ENCODE data around the gene ZNF597.
"Not testable (repeated sequence)": the region's sequence is repeated elsewhere in the genome, so short reads cannot be mapped to it uniquely, and the experiment has no call there.

ZNF597 gene

DNA sequence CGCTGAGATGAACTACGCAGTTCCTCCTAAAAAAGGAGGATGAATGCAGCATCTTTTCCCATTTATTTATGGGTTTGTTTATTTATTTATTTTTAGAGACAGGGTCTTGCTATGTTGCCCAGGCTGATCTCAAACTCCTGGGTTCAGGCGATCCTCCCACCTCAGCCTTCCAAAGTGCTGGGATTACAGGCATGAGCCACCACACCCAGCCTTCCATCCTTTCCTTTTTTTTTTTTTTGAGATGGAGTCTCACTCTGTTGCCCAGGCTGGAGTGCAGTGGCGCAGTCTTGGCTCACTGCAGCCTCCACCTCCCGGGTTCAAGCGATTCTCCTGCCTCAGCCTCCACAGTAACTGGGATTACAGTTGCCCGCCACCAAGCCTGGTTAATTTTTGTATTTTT is 31.6 kb upstream of the ZNF597 start:
- not testable (repeated sequence) for DNase-seq

DNA sequence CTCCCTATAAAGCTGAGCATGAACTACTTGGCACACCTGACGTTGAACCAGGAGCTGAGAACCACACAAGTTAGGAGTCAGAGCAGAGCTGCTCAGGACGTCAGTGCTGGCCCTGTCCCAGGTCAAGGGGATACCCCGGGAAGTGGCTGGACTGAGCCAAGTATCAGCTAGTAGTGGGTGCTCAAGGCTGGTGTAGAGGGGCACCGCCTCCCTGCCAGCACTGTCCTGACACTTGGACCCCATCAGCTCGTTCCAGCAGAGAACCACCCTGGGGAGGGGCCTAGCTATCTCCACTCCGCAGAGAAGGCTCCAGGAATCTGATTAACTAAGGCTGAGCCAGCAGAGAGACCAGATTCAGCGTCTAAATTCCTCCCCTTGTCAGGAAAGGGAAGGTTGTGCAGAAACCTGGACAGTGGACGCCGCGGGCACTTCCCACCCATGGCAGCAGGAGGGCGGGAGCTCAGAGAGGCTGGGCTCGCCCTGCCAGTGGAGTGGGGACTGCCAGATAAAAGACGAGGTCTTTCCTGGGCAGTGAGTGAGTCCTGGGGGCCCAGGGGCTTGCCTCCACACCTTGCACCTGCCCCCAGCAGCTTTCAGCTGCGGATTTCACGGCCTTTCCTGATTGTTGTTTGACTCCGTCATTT is 31.0 kb upstream of the ZNF597 start:
- DNase-seq, result no peak

DNA sequence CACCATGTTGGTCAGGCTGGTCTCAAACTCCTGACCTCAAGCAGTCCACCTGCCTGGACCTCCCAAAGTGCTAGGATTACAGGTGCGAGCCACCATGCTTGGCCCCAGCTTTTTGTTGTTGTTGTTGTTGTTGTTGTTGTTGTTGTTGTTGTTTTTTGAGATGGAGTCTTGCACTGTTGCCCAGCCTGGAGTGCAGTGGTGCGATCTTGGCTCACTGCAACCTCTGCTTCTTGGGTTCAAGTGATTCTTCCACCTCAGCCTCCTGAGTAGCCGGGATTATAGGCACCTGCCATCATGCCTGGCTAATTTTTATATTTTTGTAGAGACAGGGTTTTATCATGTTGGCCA is 30.3 kb upstream of the ZNF597 start:
- not testable (repeated sequence) for DNase-seq

DNA sequence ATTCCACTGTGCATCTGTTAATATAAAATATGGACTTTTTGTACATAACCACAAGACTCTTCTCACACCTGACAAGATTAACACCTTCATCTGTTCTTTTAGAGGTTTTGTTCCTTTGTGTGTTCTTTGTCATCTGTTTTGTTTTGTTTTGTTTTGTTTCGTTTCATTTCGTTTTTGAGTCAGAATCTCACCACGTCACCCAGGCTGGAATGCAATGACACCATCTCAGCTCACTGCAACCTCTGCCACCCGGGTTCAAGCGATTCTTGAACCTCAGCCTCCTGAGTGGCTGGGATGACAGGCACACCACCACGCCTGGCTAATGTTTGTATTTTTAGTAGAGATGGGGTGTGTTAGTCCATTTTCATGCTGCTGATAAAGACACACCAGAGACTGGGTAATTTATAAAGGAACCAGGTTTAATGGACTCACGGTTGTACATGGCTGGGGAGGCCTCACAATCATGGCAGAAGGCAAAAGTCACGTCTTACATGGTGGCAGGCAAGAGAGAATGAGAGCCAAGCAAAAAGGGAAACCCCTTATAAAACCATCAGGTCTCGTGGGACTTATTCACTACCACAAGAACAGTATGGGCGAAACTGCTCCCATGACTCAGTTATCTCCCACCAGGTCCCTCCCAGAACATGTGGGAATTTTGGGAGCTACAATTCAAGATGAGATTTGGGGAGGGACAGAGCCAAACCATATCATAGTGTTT is 29.7 kb upstream of the ZNF597 start:
- DNase-seq, result no peak

DNA sequence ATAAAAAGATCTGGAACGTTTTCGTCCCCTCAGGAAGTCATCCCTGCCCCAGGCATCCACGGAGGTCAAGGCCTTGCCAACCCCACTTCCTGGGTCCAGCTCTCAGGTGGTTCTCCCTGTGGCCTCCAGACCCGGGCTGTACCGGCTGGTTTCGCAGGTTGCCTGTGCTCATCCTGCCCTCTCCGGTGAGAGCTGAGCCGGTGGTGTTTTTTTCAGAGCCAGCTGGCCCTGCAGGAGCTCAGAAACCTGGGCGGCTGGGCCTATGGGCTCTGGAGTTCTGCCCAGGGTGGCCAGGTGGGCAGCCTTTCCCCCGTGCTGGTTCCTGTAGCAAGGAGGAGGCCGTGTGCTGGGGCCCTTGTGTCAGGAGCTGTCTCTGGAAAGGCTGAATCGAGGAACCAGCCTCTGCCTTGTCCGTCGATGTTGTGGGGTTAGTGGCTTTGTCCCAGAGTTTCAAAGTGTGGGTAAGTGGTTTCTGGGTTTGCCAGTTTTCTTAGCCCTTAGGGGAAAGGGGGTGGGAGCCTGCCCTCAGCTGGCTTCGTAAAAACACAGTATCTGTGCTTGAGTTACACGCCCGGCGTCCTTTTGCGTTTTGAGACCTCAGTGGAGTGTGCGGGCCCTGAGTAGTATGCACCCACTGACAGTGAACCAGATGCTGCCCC is 28.3 kb upstream of the ZNF597 start:
- no peak for DNase-seq

DNA sequence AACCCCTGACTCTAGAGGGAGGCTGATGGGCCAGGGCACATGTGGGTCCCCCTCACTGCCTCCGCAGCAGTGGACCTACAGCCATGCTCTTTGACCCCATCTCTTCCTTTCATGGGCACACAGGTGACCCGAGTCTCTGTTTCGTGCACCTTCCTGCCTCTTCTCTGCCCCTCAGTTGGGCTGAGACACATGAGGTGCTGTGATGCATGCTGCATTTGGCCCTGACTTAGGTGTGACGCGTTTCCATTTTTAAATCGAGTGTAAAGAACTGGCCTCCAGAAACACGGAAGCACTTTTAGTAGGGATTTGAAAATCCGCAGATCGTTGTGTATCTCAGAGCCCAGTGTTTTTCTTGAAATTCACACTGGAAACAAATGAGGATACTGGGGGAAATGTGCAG is 27.4 kb upstream of the ZNF597 start:
- DNase-seq, result no peak

DNA sequence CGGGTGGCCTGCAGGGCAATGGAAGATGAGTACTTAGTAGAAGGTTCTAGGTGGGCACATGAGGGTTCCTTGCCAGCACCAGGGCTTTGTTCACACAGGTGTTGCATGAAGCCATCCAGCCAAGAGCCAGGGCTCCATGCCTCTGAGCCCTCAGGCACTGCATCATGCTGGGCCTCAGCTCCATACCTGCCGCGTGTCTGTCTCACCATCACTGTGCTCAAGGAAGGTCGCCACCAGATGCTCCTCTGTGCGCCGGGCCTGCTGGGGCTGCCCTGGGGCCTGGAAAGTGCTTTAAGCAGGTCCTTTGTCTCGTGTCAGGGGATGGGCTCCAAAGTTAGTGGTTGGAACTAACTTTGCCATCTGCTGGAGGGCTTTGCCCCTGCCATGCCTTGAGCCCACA is 26.4 kb upstream of the ZNF597 start:
- DNase-seq, result no peak

DNA sequence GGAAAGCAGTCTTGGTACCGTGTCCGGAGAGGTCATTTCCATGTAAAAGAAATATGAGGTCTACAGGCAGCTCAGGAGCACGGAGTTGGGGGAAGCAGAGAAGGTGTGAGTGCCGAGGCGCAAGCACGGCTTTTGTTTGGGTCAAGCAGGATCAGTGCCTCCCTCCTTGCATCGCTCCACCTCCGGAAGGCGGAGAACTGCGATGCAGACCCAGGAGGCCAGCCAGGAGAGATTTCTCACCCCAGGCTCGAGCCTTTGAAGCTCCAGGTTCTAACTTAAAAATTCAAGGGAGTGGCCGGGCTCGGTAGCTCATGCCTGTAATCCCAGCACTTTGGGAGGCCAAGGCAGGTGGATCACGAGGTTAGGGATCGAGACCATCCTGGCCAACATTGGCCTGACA is 25.2 kb upstream of the ZNF597 start:
- no peak for DNase-seq

DNA sequence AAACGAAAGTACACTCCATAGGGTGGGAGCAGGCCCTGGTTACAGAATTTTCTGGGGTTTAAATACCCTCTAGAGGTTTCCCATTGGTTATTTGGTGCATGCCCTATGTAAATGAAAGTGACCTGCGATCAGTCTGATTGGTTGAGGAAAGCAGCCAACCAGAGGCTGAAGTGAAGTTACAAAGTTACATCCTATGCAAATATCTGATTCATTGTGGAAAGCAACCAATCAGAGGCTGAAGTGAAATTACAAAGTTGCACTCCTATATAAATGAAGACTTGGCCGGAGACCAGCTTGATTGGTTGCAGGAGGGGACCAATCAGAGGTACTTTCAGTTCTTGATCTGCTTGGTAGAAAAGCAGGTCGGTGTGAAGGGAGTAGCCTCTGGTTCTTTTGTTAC is 24.6 kb upstream of the ZNF597 start:
- DNase-seq, result no peak

DNA sequence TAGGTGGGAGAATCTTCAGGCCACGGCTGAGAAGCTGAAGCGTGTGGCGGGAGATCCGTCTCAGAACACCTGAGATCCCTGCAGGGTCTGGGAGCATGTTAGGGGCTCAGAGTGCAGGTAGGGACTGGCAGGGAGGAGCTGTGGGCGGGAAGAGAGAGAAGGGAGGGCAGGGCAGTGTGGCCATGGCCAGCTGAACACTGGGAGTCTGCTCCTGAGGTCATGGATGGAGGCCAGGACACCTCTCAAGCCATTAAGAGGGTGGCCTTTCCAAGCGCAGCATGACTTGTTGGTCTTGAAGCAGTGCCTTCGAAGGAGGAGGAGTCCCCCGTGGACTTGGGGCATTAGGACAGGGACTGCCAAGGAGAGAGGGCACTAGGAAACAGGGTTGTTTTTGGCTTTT is 23.9 kb upstream of the ZNF597 start:
- no peak for DNase-seq

DNA sequence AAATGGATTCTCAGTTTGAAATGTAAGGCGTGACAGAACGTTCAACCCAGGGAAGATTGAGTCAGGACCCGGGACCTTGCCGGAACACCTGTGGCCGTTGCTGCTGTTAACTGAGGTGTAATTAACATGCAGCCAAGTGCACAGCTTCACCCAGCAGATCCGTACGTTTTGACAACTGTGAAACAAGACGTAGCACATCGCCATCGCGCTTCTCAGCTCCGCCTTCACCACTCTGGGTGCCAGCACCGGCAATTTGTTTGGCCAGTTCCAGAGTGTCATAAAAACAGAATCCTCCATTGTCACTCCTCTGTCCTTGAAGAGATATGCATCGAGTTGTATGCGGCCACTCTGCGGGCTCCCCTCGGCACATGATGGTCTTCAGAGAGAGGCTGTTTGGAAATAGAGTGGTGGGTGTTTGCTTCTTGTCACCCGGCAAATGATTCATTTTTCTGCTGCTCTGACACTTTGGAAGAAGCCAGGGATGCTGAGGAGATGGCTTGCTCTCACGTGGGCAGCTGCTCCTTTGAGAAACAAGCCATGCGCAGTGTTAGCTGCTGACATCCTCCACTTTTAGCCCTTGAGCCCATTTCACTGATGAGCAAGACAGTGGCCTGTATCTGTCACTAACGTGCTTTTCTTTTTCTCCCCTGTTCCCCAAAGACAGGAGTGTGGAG is 22.7 kb upstream of the ZNF597 start:
- DNase-seq, result no peak

DNA sequence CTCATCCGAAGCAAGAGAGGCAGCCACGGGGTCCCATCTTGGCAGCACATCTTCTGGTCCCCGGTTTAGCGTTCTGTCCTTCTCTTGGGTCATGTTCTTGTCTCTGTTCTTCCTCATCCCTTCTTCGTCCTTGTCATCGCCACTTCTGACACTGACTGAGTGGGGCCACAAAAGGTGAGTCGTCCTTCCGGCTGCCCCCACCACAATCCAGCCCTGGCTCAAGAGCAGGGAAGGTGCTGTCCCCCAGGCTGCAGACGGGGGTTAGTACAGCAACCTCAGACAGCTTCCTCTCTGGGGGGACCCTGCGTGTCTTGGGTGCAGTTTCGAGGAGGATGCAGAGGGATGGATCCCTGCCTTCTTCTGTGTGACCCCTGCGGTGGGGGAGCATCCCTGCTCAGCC is 22.0 kb upstream of the ZNF597 start:
- no peak for DNase-seq

DNA sequence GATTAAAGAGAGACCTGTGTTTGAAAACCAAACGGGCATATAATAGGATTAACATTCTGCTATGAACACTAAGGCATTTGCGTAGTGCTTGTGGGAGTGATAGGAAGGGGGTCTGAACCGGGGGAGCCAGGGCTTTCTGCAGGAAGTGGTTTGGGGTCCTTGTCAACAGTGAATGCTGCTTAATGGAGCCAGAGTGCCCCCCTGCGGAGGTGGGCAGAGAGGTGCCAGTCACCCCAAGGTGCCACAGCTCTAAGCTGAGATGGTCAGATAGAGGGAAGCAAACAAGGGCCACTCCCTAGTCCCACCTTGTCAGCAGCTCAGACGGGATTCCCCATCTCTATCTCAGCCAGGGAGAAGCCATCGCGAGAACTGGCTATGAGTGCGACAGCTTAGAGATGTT is 17.8 kb upstream of the ZNF597 start:
- DNase-seq, result no peak

DNA sequence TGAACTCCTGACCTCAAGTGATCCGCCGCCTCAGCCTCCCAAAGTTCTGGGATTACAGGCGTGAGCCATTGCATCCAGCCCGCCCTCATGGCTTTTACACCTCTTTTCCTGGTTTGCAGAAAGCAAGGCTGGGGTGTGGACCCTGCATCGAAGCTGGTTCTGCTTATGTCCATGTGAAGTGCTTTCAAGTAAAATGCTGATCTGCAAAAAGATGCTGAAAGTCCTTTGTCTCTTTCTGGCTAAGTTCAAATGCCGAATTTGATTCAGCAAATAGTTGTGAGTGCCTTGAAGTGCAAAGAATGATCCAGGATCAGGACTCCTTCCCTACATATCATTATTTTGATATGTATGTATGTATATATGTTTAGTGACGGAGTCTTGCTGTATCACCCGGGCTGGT is 17.3 kb upstream of the ZNF597 start:
- no peak for DNase-seq

DNA sequence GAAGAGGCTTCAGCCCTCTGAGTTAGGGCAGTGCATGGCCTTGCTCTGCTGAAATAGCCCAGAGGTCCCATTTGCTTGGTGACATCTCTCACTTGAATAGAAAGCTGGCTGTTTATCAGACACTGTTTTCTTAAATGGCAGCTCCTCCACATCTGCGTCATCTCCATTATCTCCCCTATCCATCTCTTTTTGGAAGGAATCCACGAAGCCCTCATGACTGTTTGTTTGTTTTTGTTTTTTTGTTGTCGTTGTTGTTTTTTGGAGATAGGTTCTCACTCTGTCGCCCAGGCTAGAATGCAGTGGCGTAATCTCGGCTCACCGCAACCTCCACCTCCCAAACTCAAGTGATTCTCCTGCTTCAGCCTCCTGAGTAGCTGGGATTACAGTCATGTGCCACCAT is 16.8 kb upstream of the ZNF597 start:
- DNase-seq, result no peak

DNA sequence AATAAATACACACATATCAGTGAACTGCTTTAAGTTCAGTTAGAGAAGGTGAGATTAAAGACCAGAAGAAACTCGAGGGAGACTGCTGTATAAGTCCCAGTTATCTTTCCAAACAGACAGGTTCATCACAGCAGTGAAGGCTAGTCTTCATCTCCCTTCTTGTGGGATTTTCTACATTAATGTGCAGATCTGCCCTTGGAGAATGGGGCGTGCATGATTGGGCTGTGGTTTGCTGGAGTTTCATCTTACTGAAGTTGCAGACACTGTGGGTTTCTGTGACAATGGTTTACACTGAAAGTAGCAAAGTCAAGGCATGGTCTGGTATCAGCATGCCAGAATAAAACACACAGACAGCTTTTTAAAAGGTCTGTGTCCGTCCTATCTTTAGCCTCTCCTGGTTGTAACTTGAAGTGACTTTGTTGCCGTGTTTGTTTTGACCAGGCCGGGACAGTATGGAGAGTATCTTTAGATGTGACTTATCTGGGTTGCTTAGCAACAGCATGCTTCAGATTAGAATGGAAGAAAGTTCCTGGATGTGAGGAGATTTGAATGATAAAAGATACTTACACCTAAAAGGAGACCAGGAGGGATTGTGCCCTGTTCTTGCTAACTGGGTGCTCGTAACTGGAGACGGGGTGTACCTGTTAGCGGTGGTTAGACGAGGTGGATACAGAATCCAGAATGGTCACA is 16.2 kb upstream of the ZNF597 start:
- DNase-seq, result no peak

DNA sequence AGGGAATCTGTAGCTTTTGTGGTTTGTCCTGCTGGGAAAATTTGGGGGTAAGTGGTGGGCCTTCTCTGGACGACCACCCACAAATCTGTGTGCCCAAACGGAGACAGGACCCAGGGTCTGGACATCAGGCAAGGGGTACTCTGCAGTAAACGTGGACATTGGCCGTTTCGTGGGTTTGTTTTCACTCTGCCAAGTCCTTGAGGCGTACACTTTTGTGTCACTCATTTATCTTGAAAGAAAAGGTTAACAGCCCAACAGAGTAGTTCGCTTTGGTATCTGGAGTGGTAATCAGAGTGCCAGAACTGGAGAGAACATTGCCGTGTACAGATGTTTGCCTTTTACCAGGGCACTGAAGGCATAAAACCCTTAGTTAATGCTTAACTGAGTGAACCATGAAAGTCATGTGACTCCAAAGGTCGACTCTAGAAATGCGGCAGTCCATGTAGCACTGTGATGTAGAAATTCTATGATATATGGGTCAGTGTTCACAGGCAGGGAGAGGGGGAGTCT is 15.6 kb upstream of the ZNF597 start:
- DNase-seq, result no peak

DNA sequence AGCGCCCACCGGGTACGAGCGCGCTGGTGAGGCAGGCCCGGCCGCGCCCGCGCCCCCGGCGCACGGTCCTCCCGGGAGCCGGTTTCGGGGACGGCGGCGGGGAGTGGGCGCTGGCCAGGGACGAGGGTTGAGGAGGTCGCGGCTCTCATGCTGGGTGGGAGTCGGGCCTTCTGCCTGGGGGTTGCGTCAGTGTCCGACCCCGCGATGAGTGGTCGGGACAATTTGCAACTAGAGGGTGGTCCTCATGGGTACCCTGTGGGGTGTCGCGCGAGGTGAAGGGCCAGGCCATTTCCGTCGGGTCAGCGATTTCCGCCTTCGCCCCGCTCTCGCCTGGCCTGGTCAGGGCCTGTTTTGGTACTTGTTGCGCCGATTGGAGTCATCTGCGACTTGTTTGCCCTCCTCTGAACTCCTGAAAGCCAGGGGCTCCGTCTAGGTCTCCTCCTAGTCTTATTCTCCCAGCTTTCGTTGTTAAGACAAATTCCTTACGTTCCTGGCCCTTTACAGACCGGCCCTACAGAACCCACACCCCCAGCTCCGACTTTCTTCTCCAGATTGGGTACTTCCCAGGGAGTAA is 15.1 kb upstream of the ZNF597 start:
- no peak for DNase-seq

DNA sequence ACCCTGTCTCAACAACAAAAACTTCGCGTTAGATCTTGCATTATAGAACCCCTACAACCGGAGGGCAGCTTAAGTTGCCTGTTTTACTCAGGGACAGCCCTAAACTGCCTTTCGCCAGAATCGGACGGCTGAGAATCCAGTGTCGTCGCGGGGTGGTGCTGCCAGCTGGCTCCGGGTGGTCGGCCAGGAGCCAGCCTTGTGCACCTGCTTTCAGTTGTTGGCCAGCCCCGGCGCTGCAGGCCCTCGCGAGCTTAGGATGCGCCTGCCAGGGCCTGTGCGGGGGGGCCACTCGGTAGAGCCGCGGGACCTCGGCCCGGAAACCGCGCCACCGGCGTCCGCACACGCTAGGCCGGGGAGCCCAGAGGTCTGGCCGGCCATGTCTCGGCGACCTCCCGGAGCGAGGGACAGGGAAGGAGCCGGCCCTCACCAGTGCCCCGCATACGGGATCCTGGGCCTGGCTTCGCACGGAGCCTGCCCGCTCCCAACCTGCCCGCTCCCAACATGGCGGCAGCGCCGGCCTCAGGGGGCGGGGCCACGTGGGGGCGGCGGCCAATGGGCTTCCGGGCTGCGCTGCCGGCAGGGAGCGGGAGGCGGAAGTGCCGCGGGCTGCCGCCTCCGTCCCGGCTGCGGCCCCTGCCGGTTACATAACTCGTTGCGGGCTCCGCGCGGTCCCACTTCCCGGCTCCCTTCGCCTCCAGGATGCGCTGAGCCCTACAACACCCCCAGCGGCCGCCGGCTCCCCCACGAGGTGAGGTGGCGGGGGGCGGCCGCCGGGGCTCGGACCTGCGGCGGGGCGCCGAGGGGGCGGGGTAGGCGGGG is 14.3 kb upstream of the ZNF597 start:
- peak; percentile 45 for DNase-seq

DNA sequence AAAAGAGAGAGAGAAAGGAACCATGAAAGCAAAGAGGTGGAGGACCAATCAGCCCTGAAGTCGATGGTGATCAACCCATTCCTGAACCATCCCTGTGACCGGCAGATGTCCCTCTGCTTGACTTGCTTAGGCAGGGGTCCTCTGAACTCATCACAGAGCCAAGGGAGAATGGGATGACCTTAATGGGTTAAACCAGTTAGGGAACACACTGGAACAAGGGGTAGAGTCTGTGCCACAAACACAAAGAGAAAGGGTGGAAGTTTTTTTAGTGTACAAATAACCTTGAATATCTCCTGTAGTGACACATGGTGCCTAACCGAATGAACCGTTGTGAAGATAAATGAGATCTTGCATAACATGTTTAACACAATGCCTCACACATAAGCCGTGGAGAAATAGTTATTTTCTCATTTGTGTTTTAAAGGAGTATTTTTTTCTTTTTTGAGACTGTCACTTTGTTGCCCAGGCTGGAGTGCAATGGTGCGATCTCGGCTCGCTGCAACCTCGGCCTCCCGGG is 11.4 kb upstream of the ZNF597 start:
- no peak for DNase-seq

DNA sequence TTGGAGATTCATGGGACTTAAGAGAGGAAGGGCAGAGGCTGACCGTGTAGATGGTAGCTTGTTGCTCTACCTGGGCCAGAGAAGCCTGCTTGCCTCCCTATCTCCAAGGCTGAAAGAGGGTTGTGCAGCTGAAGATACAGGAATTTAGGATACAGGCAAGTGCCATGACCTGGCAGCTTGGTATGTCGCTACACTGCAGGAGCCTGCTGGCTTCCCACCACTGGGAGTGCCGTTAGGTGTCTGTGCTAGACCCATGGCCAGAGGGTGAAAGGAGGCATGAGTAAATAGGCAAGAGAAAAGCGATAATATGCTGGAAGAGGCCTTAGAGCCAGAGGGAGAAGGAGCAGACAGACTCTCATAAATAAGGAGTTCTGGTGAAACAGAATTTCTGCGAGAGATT is 10.8 kb upstream of the ZNF597 start:
- no peak for DNase-seq

DNA sequence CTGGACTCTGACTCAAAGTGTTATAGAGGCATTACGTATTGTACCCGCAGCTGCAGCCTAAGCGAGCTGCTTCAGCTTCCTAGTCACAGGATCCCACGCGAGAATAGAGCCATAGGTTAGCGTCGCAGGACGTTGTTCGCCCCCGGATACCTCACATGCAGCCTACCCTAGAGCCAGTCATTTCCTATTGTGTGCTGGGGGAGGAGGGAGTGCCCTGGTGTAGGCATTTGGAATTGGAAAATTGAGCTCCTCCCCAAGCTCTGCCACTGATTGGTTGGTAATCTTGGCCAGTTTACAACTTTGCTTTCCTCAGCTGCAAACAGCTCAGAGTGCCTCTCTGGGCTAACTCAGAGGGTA is 706 bp upstream of the ZNF597 start:
- no peak for DNase-seq

Data from NCI-H748 treated with DMSO at 0.1 percent for 48 hours (cell line).